ENCODE results near the gene CDH5. TPM values are rescaled to one million over a fixed set of nuclear protein-coding genes. Genes with fewer than 3 reads are reported as not detected.

The CDH5 gene
- total RNA-seq, 1 donor from 2014 or later, result 1,308 TPM

DNA sequence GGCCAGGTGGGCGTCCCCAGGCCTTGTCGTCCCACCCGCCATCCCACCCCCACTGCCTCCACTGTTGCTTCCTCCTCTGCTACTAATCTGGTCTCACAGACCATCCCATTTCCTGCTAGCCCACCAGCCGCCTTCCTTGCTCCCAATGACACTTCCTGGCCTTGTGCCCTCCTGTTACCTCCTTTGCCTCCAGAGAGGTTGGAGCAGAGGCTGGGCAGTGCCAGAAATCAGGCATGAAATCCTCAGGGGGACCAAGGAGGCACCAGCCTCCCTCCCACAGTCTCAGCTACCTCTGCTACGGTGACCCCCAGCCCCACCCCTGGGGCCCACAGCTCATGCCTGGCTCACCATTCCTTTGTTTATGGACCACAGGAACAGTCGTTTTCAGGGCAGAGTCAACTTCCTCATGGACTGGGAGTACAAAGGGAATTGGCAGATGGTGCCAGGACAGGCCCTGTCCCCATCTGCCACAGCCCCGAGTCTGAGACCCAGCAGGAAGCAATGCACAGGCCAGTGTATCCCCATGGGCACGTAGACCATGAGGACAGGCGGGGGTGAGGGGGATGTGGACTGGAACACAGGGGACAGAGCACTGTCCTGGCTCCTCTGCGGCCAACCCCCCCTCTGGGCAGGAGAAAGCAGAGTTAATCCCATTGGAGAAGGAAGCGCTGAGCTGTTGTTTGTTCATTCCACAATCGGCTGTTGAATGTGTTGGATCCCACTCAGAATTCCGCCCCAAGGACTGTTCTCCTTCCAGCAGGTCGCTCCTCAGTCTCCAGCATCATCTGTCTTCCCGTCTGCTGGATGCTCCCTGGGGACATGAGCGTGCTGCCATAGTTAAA, 2.2 kb upstream of the CDH5 start:
- Mint-ChIP-seq H3K4me3 (ENCODE audit: unreplicated experiment) (peak overlapping the region; percentile 96), H3K9me3 (ENCODE audit: unreplicated experiment) (no peaks in the 10 kb centered on the region), H3K36me3 (ENCODE audit: low read depth, unreplicated experiment) (peaks cover 30% of the 10 kb centered on the region), H3K27me3 (ENCODE audit: unreplicated experiment) (peaks cover 48% of the 10 kb centered on the region), H3K27ac (ENCODE audit: unreplicated experiment) (peak overlapping the region; percentile 99), H3K4me1 (ENCODE audit: unreplicated experiment) (peaks cover 78% of the 10 kb centered on the region)
- TF ChIP-seq, protein P1, sequence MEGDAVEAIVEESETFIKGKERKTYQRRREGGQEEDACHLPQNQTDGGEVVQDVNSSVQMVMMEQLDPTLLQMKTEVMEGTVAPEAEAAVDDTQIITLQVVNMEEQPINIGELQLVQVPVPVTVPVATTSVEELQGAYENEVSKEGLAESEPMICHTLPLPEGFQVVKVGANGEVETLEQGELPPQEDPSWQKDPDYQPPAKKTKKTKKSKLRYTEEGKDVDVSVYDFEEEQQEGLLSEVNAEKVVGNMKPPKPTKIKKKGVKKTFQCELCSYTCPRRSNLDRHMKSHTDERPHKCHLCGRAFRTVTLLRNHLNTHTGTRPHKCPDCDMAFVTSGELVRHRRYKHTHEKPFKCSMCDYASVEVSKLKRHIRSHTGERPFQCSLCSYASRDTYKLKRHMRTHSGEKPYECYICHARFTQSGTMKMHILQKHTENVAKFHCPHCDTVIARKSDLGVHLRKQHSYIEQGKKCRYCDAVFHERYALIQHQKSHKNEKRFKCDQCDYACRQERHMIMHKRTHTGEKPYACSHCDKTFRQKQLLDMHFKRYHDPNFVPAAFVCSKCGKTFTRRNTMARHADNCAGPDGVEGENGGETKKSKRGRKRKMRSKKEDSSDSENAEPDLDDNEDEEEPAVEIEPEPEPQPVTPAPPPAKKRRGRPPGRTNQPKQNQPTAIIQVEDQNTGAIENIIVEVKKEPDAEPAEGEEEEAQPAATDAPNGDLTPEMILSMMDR (IDR thresholded peaks at IDR 0.05; ENCODE audit: unreplicated experiment), result no peak
- peak; percentile 67 for DNase-seq (ENCODE audit: low spot score)

DNA sequence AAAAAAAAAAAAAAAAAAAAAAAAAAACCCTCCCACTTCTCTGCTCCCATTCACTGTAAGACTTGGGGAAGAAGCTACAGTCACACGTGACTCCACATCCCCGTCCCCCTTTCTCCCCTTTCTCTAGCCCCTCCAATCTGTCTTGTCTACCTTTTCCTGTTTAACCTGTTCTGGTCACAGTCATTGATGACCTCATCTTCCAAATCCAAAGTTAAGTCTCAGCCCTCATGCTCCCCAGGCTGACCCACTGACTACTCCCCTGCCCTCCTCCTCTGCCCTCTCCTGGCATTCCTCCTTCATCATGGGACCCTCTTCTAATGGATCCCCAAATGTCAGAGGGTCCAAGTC, 1.6 kb upstream of the CDH5 start:
- TF ChIP-seq, protein P1 (IDR thresholded peaks at IDR 0.05; ENCODE audit: unreplicated experiment), result no peak
- peak overlapping the region; percentile 96 for H3K4me3 Mint-ChIP-seq (ENCODE audit: unreplicated experiment)
- no peak for DNase-seq (ENCODE audit: low spot score)
- peaks cover 36% of the 10 kb centered on the region for H3K36me3 Mint-ChIP-seq (ENCODE audit: low read depth, unreplicated experiment)
- H3K27me3 Mint-ChIP-seq (ENCODE audit: unreplicated experiment), result peaks cover 42% of the 10 kb centered on the region
- H3K4me1 Mint-ChIP-seq (ENCODE audit: unreplicated experiment), result peaks cover 78% of the 10 kb centered on the region
- H3K27ac Mint-ChIP-seq (ENCODE audit: unreplicated experiment), result peak overlapping the region; percentile 99
- no peaks in the 10 kb centered on the region for H3K9me3 Mint-ChIP-seq (ENCODE audit: unreplicated experiment)

DNA sequence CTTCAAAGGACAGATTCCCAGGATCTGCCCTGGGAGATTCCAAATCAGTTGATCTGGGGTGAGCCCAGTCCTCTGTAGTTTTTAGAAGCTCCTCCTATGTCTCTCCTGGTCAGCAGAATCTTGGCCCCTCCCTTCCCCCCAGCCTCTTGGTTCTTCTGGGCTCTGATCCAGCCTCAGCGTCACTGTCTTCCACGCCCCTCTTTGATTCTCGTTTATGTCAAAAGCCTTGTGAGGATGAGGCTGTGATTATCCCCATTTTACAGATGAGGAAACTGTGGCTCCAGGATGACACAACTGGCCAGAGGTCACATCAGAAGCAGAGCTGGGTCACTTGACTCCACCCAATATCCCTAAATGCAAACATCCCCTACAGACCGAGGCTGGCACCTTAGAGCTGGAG, 840 bp upstream of the CDH5 start:
- TF ChIP-seq, protein P1 (IDR thresholded peaks at IDR 0.05; ENCODE audit: unreplicated experiment), result no peak
- Mint-ChIP-seq H3K9me3 (ENCODE audit: unreplicated experiment) (no peaks in the 10 kb centered on the region), H3K4me1 (ENCODE audit: unreplicated experiment) (peaks cover 79% of the 10 kb centered on the region), H3K27me3 (ENCODE audit: unreplicated experiment) (peaks cover 40% of the 10 kb centered on the region), H3K4me3 (ENCODE audit: unreplicated experiment) (peak overlapping the region; percentile 96), H3K36me3 (ENCODE audit: low read depth, unreplicated experiment) (peaks cover 43% of the 10 kb centered on the region), H3K27ac (ENCODE audit: unreplicated experiment) (peak overlapping the region; percentile 99)
- DNase-seq (ENCODE audit: low spot score), result no peak

DNA sequence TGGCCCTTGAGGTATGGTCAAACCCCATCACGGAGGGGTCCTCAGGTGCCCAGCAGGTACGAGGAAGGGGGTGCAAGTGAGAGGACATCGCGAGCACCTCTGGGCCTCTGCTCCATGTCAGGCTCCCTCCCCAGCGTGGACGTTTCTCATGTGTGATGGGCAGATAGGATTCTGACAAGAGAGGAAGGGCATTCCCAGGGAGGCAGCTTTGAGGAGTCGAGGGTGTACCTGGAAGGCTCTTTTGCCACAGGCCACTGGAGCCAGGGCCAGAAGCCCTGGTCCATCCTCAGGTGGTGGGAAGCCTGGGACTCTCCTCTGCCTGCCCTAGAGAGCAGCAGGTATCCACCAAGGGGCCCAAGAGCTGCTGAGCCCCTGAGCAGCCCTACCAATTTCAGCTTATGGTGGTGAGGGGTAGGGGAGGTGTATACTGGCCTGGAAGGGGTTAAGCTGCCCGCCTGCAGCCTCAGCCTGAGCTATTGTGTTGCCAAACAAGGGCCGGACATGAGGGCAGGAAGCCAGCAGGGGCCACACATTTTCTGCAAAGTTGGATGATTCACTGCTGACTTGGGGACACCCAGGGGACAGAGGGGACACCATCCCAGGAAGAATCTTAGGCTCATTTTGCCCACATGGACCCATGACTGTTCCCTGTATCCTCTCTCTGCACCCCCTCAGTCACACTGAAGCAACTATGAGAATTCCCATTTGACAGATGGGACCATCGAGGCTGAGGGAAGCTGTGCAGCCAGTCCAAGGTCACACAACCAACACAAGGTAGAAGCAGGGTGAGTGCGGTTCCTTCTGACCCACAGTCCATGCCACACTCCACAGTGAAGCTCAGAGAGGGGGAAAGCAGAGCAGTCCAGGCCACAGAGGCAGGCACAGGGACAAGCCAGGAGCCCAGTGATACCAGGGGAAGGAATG, 1.7 kb downstream of the CDH5 start:
- H3K36me3 Mint-ChIP-seq (ENCODE audit: low read depth, unreplicated experiment), result peaks cover 51% of the 10 kb centered on the region
- peak; percentile 60 for DNase-seq (ENCODE audit: low spot score)
- H3K4me1 Mint-ChIP-seq (ENCODE audit: unreplicated experiment), result peaks cover 72% of the 10 kb centered on the region
- no peaks in the 10 kb centered on the region for H3K9me3 Mint-ChIP-seq (ENCODE audit: unreplicated experiment)
- peak overlapping the region; percentile 99 for H3K27ac Mint-ChIP-seq (ENCODE audit: unreplicated experiment)
- TF ChIP-seq, protein P1 (IDR thresholded peaks at IDR 0.05; ENCODE audit: unreplicated experiment), result no peak
- H3K27me3 Mint-ChIP-seq (ENCODE audit: unreplicated experiment), result peaks cover 35% of the 10 kb centered on the region
- peak overlapping the region; percentile 96 for H3K4me3 Mint-ChIP-seq (ENCODE audit: unreplicated experiment)
